NOMO-1 treated with dmso at 0.1 percent for 144 hours (cell line): ENCODE measurements around the gene TMTC3.
A peak's percentile ranks its signal among the peaks of the same experiment; 100 is the strongest.
"Not testable (repeated sequence)": the region's sequence is repeated elsewhere in the genome, so short reads cannot be mapped to it uniquely, and the experiment has no call there.

ENCODE experiments used
- DNase-seq: peaks from one replicate; lab custom pipeline; 2025; ENCODE audit not compliant: unreplicated experiment; lab: John Stamatoyannopoulos, UW

TMTC3 gene

GRCh38 chr12:88163371-88163770 lies 21.3 kb downstream of the TMTC3 start:
- DNase-seq, result no peak

GRCh38 chr12:88166179-88166578 lies 24.1 kb downstream of the TMTC3 start:
- no peak for DNase-seq

- no peak for DNase-seq
Measured at GRCh38 chr12:88167384-88167783, 25.3 kb downstream of the TMTC3 start.

GRCh38 chr12:88172844-88173407 lies 30.8 kb downstream of the TMTC3 start:
- DNase-seq, result no peak

GRCh38 chr12:88175544-88175943 lies 33.4 kb downstream of the TMTC3 start:
- no peak for DNase-seq

- no peak for DNase-seq
Measured at GRCh38 chr12:88179436-88180014, 37.4 kb downstream of the TMTC3 start.

- DNase-seq, result no peak
Measured at GRCh38 chr12:88181881-88182280, 39.8 kb downstream of the TMTC3 start.

GRCh38 chr12:88182416-88182815 lies 40.3 kb downstream of the TMTC3 start:
- DNase-seq, result no peak

GRCh38 chr12:88184196-88184595 lies 42.1 kb downstream of the TMTC3 start:
- DNase-seq, result no peak

- no peak for DNase-seq
Measured at GRCh38 chr12:88185279-88185678, 43.2 kb downstream of the TMTC3 start.

- DNase-seq, result no peak
Measured at GRCh38 chr12:88185988-88186387, 43.9 kb downstream of the TMTC3 start.

GRCh38 chr12:88187571-88187970 lies 45.5 kb downstream of the TMTC3 start:
- no peak for DNase-seq

GRCh38 chr12:88188180-88188579 lies 46.1 kb downstream of the TMTC3 start:
- no peak for DNase-seq

- DNase-seq, result no peak
Measured at GRCh38 chr12:88192426-88192825, 50.3 kb downstream of the TMTC3 start.

GRCh38 chr12:88194868-88195267 lies 52.8 kb downstream of the TMTC3 start:
- no peak for DNase-seq

- DNase-seq, result no peak
Measured at GRCh38 chr12:88200029-88200428, 57.9 kb downstream of the TMTC3 start.

GRCh38 chr12:88202500-88202899 lies 60.4 kb downstream of the TMTC3 start:
- DNase-seq, result no peak

GRCh38 chr12:88206601-88207000 lies 64.5 kb downstream of the TMTC3 start:
- peak; percentile 48 for DNase-seq

- DNase-seq, result no peak
Measured at GRCh38 chr12:88207921-88208620, 66.0 kb downstream of the TMTC3 start.

- no peak for DNase-seq
Measured at GRCh38 chr12:88208661-88209060, 66.6 kb downstream of the TMTC3 start.

- DNase-seq, result not testable (repeated sequence)
Measured at GRCh38 chr12:88210311-88210710, 68.2 kb downstream of the TMTC3 start.

- no peak for DNase-seq
Measured at GRCh38 chr12:88218293-88218692, 76.2 kb downstream of the TMTC3 start.

- no peak for DNase-seq
Measured at GRCh38 chr12:88219861-88220260, 77.8 kb downstream of the TMTC3 start.
